CD4-positive, CD25-positive, alpha-beta regulatory T cell (primary cell): ENCODE measurements around the gene WWOX. TPM values are rescaled to one million over a fixed set of nuclear protein-coding genes. Genes with fewer than 3 reads are reported as not detected.

Experiments used
- ATAC-seq, 2 donors: fragments of 150-1000 bp; cut with Tn5 transposase; one replicate each; pipeline ENCODE4 v1.10.0; 2021; ENCODE audit warnings: low read depth in 2 of 2, moderate number of reproducible peaks in 2 of 2, moderate library complexity in 1 of 2
- DNase-seq, 3 donors: peaks; one replicate each; pipeline versions ENCODE4 v3.0.0 to v3.0.0-alpha.2; 2012 to 2022; ENCODE audit warnings: mixed read lengths in 1 of 3
- H3K27ac ChIP-seq: one replicate; pipeline ENCODE4 v1.7.0; 2013; ENCODE audit warnings: mild to moderate bottlenecking, low read length; ENCODE audit not compliant: insufficient read depth, poor library complexity, severe bottlenecking
- H3K27me3 ChIP-seq: one replicate; pipeline ENCODE4 v1.7.0; 2013; ENCODE audit warnings: low read length; ENCODE audit not compliant: control insufficient read depth, insufficient read depth
- H3K36me3 ChIP-seq: one replicate; pipeline ENCODE4 v1.7.0; 2013; ENCODE audit warnings: mild to moderate bottlenecking, low read length, moderate library complexity; ENCODE audit not compliant: control insufficient read depth, insufficient read depth
- H3K4me1 ChIP-seq: 2 replicates; pipeline ENCODE4 v1.7.0; 2013; ENCODE audit warnings: mild to moderate bottlenecking, low read length; ENCODE audit not compliant: insufficient read depth, control insufficient read depth, poor library complexity, severe bottlenecking
- H3K4me3 ChIP-seq: one replicate; pipeline ENCODE4 v1.7.0; 2013; ENCODE audit warnings: low read depth, mild to moderate bottlenecking, low read length, moderate library complexity
- H3K9me3 ChIP-seq, 2 experiments: 1 replicate in 1 of 2; 2 replicates in 1 of 2; pipeline ENCODE4 v1.7.0; 2013; ENCODE audit warnings: low read length in 2 of 2, mild to moderate bottlenecking in 1 of 2, moderate library complexity in 1 of 2; ENCODE audit not compliant: control insufficient read depth in 2 of 2
- H3K27ac Mint-ChIP-seq, 3 donors: one replicate each; pipeline ENCODE4 v1.8.0; 2020 to 2022; ENCODE audit warnings: mild to moderate bottlenecking in 3 of 3, mixed read lengths in 3 of 3, moderate library complexity in 2 of 3
- H3K27me3 Mint-ChIP-seq: one replicate; pipeline ENCODE4 v1.8.0; 2022; ENCODE audit warnings: mild to moderate bottlenecking, mixed read lengths
- H3K36me3 Mint-ChIP-seq: one replicate; pipeline ENCODE4 v1.8.0; 2020; ENCODE audit warnings: mixed read lengths
- H3K4me1 Mint-ChIP-seq, 4 donors: one replicate each; pipeline ENCODE4 v1.8.0; 2020 to 2022; ENCODE audit warnings: mixed read lengths in 4 of 4, mild to moderate bottlenecking in 1 of 4
- H3K4me3 Mint-ChIP-seq, 4 donors: one replicate each; pipeline ENCODE4 v1.8.0; 2020 to 2022; ENCODE audit warnings: mild to moderate bottlenecking in 4 of 4, mixed read lengths in 4 of 4, moderate library complexity in 3 of 4
- H3K9me3 Mint-ChIP-seq, 7 donors: one replicate each; pipeline ENCODE4 v1.8.0; 2020 to 2022; ENCODE audit warnings: mixed read lengths in 7 of 7, mild to moderate bottlenecking in 3 of 7, moderate library complexity in 2 of 7
- polyA plus RNA-seq, 4 donors: library from polyadenylated mRNA; unstranded; fragments of 300-500 nt; fragmentation: Illumina TruSeq; gene quantifications; one replicate each; pipeline ENCODE4 v1.2.3, GENCODE V29; 2021
- total RNA-seq: library from RNA; stranded (reverse); gene quantifications from one replicate; pipeline ENCODE4 v1.2.3, GENCODE V29; 2022

The WWOX gene
- total and polyA plus RNA-seq, 5 donors from 2014 or later = 10.3 to 18.6 (median 12.8) TPM

GRCh38 chr16:78170494-78170933, 71.1 kb downstream of the WWOX start:
- no peak for DNase-seq
- peaks cover 0 to 14% (median under 1%) of the 10 kb centered on the region in 4 donors for H3K4me1 Mint-ChIP-seq
- H3K36me3 Mint-ChIP-seq = peaks cover 31% of the 10 kb centered on the region

DNA sequence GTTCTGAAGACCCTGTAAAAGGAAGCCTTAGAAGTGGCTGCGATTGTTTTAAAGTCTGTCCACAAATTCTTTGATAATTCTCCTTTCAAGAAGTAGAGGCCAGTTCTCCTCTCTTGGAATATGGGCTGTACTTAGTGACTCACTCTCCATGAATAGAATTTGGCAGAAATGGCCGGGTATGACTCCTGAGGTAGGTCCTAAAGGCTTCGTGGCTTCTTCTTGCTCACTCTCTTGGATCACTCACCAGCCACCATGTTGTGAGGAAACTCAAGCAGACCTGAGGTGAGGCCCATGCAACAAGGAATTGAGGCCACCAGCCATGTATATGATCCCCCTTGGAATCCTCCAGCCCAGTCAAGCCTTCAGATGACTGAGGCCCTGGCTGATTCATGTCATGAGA, 75.8 kb downstream of the WWOX start:
- peaks cover 0 to 2% (median 0%) of the 10 kb centered on the region in 7 donors for H3K9me3 Mint-ChIP-seq
- no peak overlapping the region for H3K4me3 Mint-ChIP-seq
- H3K27me3 ChIP-seq = no peaks in the 10 kb centered on the region
- H3K27me3 Mint-ChIP-seq = no peaks in the 10 kb centered on the region
- no peaks in the 10 kb centered on the region for H3K36me3 ChIP-seq
- no peak overlapping the region for H3K27ac Mint-ChIP-seq
- H3K4me1 ChIP-seq = no peaks in the 10 kb centered on the region
- ATAC-seq (no peak), DNase-seq (no peak)
- H3K27ac ChIP-seq = no peak overlapping the region
- H3K36me3 Mint-ChIP-seq = peaks cover 32% of the 10 kb centered on the region
- H3K9me3 ChIP-seq = no peaks in the 10 kb centered on the region
- H3K4me3 ChIP-seq = no peak overlapping the region
- H3K4me1 Mint-ChIP-seq = peaks cover 0 to 11% (median 2%) of the 10 kb centered on the region in 4 donors

More at GRCh38 chr16:78170494-78170933, 71.1 kb downstream of the WWOX start:
- H3K9me3 ChIP-seq = no peaks in the 10 kb centered on the region
- no peak overlapping the region for H3K4me3 ChIP-seq
- H3K27me3 ChIP-seq = no peaks in the 10 kb centered on the region
- Mint-ChIP-seq H3K4me3 (no peak overlapping the region), H3K9me3 (peaks cover 0 to 2% (median 0%) of the 10 kb centered on the region in 7 donors), H3K27me3 (no peaks in the 10 kb centered on the region), H3K27ac (no peak overlapping the region)
- H3K4me1 ChIP-seq = no peaks in the 10 kb centered on the region
- no peak overlapping the region for H3K27ac ChIP-seq
- no peaks in the 10 kb centered on the region for H3K36me3 ChIP-seq
- ATAC-seq = no peak

DNA sequence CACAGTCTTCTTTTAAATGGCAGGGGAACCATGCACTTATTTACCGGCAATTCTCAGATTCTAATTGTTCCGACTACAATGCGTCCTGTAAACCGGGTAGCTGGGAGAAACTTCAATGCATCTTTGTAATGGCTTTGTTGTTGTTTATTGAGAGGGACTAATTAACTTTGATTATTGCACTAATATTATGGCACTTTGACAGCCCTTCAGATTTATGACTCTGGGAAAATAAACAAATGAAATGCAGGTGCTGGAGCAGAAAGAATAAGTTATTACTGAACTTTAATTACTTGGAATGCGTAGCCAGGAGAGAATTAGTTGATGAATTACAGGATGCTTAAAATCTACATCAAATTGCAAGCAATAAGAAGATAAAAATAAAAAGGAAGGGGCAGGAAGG, 77.0 kb downstream of the WWOX start:
- no peak for ATAC-seq
- H3K27me3 ChIP-seq = no peaks in the 10 kb centered on the region
- no peak overlapping the region for H3K27ac ChIP-seq
- H3K9me3 Mint-ChIP-seq = peaks cover 0 to 1% (median 0%) of the 10 kb centered on the region in 7 donors
- H3K9me3 ChIP-seq = no peaks in the 10 kb centered on the region
- H3K36me3 Mint-ChIP-seq = peaks cover 32% of the 10 kb centered on the region
- H3K4me3 ChIP-seq = no peak overlapping the region
- no peaks in the 10 kb centered on the region for H3K4me1 ChIP-seq
- peaks cover 0 to 11% (median 2%) of the 10 kb centered on the region in 4 donors for H3K4me1 Mint-ChIP-seq
- H3K36me3 ChIP-seq = no peaks in the 10 kb centered on the region
- H3K4me3 Mint-ChIP-seq = no peak overlapping the region
- DNase-seq = no peak
- no peak overlapping the region for H3K27ac Mint-ChIP-seq
- H3K27me3 Mint-ChIP-seq = no peaks in the 10 kb centered on the region

GRCh38 chr16:78177218-78177617, 77.8 kb downstream of the WWOX start:
- Mint-ChIP-seq H3K4me3 (no peak overlapping the region), H3K27me3 (no peaks in the 10 kb centered on the region), H3K27ac (no peak overlapping the region), H3K36me3 (peaks cover 32% of the 10 kb centered on the region), H3K9me3 (peaks cover 0 to 1% (median 0%) of the 10 kb centered on the region in 7 donors), H3K4me1 (peaks cover 0 to 10% (median under 1%) of the 10 kb centered on the region in 4 donors)
- H3K4me3 ChIP-seq = no peak overlapping the region
- H3K36me3 ChIP-seq = no peaks in the 10 kb centered on the region
- no peak overlapping the region for H3K27ac ChIP-seq
- ATAC-seq (no peak), DNase-seq (no peak)
- H3K4me1 ChIP-seq = no peaks in the 10 kb centered on the region
- H3K9me3 ChIP-seq = no peaks in the 10 kb centered on the region
- H3K27me3 ChIP-seq = no peaks in the 10 kb centered on the region

DNA sequence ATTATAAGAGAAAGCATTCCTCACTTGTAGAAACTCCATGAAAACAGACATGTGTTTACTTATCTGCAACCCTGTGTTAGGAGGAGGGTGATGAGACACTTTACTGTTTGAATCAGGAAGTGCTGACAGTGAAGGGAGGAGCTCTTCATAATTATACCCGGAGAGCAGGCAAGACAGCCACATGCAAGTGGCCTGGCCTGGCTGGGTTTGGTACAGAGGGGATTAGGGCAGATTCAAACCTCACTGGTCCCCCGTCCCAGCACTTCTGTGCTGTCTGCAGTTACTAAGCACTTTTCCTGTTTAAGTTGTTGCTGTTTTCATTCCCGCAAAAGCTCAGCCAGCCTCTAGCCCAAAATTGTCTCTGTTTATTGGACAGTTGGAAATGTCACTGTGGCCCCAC, 78.5 kb downstream of the WWOX start:
- Mint-ChIP-seq H3K27me3 (no peaks in the 10 kb centered on the region), H3K9me3 (peaks cover 0 to 1% (median 0%) of the 10 kb centered on the region in 7 donors), H3K36me3 (peaks cover 32% of the 10 kb centered on the region), H3K27ac (no peak overlapping the region), H3K4me3 (no peak overlapping the region), H3K4me1 (peaks cover 0 to 5% (median under 1%) of the 10 kb centered on the region in 4 donors)
- H3K9me3 ChIP-seq = no peaks in the 10 kb centered on the region
- no peaks in the 10 kb centered on the region for H3K27me3 ChIP-seq
- no peaks in the 10 kb centered on the region for H3K36me3 ChIP-seq
- no peaks in the 10 kb centered on the region for H3K4me1 ChIP-seq
- no peak overlapping the region for H3K4me3 ChIP-seq
- no peak overlapping the region for H3K27ac ChIP-seq
- DNase-seq (no peak), ATAC-seq (no peak)

GRCh38 chr16:78179666-78180065, 80.2 kb downstream of the WWOX start:
- Histone ChIP-seq H3K27ac (no peak overlapping the region), H3K27me3 (no peaks in the 10 kb centered on the region), H3K4me3 (no peak overlapping the region), H3K36me3 (no peaks in the 10 kb centered on the region), H3K4me1 (no peaks in the 10 kb centered on the region), H3K9me3 (no peaks in the 10 kb centered on the region)
- no peak overlapping the region for H3K4me3 Mint-ChIP-seq
- H3K9me3 Mint-ChIP-seq = peaks cover 0 to 1% (median 0%) of the 10 kb centered on the region in 7 donors
- no peaks in the 10 kb centered on the region for H3K27me3 Mint-ChIP-seq
- H3K4me1 Mint-ChIP-seq = peaks cover 0 to 5% (median under 1%) of the 10 kb centered on the region in 4 donors
- peaks cover 22% of the 10 kb centered on the region for H3K36me3 Mint-ChIP-seq
- no peak overlapping the region for H3K27ac Mint-ChIP-seq
- no peak for DNase-seq
- ATAC-seq = no peak

- ATAC-seq (no peak), DNase-seq (no peak)
- H3K4me1 Mint-ChIP-seq = peaks cover 0 to 5% (median under 1%) of the 10 kb centered on the region in 4 donors
- H3K27me3 ChIP-seq = no peaks in the 10 kb centered on the region
- no peak overlapping the region for H3K27ac ChIP-seq
- no peak overlapping the region for H3K4me3 ChIP-seq
- H3K36me3 ChIP-seq = no peaks in the 10 kb centered on the region
- no peaks in the 10 kb centered on the region for H3K27me3 Mint-ChIP-seq
- H3K36me3 Mint-ChIP-seq = peaks cover 17% of the 10 kb centered on the region
- H3K27ac Mint-ChIP-seq = no peak overlapping the region
- H3K9me3 ChIP-seq = no peaks in the 10 kb centered on the region
- no peak overlapping the region for H3K4me3 Mint-ChIP-seq
- H3K4me1 ChIP-seq = no peaks in the 10 kb centered on the region
- H3K9me3 Mint-ChIP-seq = no peaks in the 10 kb centered on the region
Observed at GRCh38 chr16:78180349-78180748, 80.9 kb downstream of the WWOX start.

DNA sequence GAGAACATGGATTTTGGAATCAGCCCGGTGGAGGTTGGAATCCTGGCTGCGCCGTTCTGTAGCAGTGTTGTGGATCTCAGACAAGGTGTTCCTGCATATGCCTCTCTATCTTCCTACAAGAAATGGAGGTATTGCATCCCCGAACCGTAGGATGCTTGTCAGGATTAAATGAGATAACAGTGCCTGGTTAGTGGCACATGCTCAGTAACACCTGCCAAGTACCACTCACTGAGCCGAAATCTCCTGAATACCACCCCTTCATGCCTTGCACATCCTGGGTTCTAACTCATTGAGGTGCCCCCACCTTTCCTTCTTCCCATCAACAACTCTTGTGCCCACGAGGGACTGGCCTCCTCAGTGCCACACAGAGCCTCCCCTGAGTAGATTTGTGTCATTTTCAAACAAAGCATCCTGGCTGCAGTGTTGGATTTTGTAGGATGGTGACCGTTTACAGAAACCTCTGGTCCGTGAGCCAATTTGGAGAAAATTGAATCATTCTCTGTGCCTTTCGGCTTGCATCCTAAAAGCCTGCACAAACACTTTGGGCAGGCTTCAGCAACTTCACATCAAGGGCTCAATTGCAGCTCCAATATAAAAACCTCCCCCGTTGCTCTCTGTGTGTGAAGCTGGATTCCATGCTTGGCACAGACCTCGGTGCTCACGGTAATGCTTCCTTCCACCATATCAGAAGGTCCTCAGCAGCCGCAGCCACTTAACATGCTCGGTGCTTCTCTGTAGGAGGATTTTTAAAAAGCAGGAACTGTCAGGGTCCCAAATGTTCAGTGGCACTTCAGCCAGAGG, 84.2 kb downstream of the WWOX start:
- H3K36me3 Mint-ChIP-seq = no peaks in the 10 kb centered on the region
- H3K36me3 ChIP-seq = no peaks in the 10 kb centered on the region
- no peaks in the 10 kb centered on the region for H3K27me3 Mint-ChIP-seq
- no peak for DNase-seq
- ATAC-seq = no peak
- no peak overlapping the region for H3K4me3 Mint-ChIP-seq
- no peak overlapping the region for H3K4me3 ChIP-seq
- no peaks in the 10 kb centered on the region for H3K27me3 ChIP-seq
- H3K4me1 ChIP-seq = no peaks in the 10 kb centered on the region
- no peaks in the 10 kb centered on the region for H3K9me3 ChIP-seq
- no peaks in the 10 kb centered on the region for H3K9me3 Mint-ChIP-seq
- no peak overlapping the region for H3K27ac ChIP-seq
- H3K27ac Mint-ChIP-seq = no peak overlapping the region
- no peaks in the 10 kb centered on the region for H3K4me1 Mint-ChIP-seq
